Choroid plexus epithelial cell (primary cell): ENCODE data around the gene QRFP.

Experiments used
- DNase-seq: peaks from one replicate; pipeline ENCODE4 v3.0.0-alpha.2; 2010; ENCODE audit warnings: low read depth
- H3K4me3 ChIP-seq: 2 replicates; pipeline ENCODE4 v1.5.1; 2011; ENCODE audit warnings: low read depth, mild to moderate bottlenecking, control low read depth, low read length, moderate library complexity
- TF ChIP-seq, protein P1 (sequence below): conservative IDR thresholded peaks from 2 replicates; pipeline ENCODE4 v1.5.1; 2011; ENCODE audit warnings: low read depth, mild to moderate bottlenecking, control low read depth, inconsistent platforms, low read length, moderate library complexity

The QRFP gene

DNA sequence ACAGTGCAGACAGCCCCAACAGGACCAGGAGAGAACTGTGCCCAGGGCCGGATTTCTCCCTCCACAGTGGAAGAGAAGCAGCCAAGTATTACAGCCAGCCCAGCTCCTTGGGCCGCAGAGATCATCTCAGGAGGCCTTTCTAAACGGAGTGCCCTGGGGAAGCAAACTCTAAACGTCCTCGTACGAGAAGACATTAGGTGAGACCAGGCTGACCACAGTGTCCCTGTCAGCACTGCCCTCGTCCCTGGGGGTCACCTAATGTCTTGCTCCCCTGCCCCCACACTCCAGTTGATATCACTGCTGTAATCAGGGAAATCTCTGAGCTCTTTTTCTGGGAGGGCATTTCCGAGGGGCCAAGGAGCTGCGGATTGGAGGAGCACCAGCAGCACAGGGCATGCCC is 6.5 kb downstream of the QRFP start:
- TF ChIP-seq, protein P1, sequence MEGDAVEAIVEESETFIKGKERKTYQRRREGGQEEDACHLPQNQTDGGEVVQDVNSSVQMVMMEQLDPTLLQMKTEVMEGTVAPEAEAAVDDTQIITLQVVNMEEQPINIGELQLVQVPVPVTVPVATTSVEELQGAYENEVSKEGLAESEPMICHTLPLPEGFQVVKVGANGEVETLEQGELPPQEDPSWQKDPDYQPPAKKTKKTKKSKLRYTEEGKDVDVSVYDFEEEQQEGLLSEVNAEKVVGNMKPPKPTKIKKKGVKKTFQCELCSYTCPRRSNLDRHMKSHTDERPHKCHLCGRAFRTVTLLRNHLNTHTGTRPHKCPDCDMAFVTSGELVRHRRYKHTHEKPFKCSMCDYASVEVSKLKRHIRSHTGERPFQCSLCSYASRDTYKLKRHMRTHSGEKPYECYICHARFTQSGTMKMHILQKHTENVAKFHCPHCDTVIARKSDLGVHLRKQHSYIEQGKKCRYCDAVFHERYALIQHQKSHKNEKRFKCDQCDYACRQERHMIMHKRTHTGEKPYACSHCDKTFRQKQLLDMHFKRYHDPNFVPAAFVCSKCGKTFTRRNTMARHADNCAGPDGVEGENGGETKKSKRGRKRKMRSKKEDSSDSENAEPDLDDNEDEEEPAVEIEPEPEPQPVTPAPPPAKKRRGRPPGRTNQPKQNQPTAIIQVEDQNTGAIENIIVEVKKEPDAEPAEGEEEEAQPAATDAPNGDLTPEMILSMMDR, result no peak
- DNase-seq, result no peak
- no peak overlapping the region for H3K4me3 ChIP-seq

DNA sequence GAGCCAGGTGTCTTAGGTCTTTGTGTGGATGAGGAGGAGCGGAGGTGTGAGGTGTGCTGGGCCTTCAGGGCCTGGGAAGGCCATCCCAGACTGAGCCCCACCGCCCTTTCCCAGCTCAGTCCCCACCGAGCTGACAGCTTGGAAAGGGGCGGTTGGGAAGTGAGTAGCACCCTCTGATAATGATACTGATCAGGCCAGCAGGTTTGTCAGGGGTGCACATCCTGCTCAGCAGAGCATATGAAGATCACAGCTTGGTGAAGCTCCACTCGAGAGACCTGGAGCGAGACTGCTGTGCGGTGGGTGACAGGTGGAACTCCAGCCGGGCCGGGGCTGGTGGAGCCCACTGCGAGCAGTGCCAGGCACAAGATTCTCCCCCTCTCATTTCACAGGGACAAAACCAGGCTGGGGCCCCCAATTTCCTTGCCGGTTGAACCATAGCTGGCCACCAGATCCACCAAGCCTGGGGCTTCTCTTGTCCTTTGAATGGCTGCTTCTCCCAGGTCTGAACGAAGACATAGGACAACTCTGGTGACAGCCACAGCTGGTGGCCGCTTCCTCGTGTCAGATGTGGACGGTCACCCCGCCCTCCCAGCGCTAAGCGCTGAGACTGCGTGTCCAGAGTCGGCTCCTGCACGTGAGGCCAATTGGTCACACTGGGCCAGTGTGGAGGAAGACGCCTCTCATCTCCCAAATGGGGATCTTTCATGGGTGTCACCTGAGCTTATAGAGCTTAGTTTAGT is 8.3 kb downstream of the QRFP start:
- H3K4me3 ChIP-seq, result no peak overlapping the region
- TF ChIP-seq, protein P1, result no peak
- no peak for DNase-seq

DNA sequence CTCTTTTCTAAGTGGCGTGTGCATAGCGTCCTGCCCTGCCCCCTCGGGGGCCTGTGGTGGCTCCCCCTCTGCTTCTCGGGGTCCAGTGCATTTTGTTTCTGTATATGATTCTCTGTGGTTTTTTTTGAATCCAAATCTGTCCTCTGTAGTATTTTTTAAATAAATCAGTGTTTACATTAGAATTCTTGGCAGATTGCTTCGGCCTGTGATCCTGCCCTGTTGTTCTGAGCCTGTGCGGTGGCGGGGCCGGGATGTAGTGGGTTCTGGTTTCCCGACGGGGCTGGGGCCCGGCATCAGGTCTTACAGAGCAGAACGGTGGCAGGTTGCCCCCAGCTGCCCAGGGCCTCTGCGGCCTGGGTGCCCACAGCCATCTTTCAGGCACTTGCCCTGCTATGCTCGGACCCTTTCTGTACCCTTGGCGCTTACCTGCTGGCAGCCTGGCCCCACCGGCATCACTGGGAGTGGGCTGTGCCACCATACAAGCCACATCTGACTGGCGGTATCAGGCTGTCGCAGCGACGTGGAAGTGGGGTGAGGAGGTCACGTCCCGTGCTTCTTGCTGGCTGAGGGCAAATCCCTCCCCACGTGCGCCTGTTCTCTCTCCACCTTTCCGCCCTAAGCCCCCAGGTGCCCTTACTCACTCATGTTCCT is 9.0 kb downstream of the QRFP start:
- no peak overlapping the region for H3K4me3 ChIP-seq
- TF ChIP-seq, protein P1, result no peak
- DNase-seq, result peak; percentile 33

DNA sequence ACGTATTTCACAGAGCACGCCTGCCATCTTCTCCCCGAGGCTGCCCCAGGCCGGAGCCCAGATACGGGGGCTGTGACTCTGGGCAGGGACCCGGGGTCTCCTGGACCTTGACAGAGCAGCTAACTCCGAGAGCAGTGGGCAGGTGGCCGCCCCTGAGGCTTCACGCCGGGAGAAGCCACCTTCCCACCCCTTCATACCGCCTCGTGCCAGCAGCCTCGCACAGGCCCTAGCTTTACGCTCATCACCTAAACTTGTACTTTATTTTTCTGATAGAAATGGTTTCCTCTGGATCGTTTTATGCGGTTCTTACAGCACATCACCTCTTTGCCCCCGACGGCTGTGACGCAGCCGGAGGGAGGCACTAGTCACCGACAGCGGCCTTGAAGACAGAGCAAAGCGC is 9.6 kb downstream of the QRFP start:
- no peak overlapping the region for H3K4me3 ChIP-seq
- DNase-seq, result no peak
- TF ChIP-seq, protein P1, result no peak

DNA sequence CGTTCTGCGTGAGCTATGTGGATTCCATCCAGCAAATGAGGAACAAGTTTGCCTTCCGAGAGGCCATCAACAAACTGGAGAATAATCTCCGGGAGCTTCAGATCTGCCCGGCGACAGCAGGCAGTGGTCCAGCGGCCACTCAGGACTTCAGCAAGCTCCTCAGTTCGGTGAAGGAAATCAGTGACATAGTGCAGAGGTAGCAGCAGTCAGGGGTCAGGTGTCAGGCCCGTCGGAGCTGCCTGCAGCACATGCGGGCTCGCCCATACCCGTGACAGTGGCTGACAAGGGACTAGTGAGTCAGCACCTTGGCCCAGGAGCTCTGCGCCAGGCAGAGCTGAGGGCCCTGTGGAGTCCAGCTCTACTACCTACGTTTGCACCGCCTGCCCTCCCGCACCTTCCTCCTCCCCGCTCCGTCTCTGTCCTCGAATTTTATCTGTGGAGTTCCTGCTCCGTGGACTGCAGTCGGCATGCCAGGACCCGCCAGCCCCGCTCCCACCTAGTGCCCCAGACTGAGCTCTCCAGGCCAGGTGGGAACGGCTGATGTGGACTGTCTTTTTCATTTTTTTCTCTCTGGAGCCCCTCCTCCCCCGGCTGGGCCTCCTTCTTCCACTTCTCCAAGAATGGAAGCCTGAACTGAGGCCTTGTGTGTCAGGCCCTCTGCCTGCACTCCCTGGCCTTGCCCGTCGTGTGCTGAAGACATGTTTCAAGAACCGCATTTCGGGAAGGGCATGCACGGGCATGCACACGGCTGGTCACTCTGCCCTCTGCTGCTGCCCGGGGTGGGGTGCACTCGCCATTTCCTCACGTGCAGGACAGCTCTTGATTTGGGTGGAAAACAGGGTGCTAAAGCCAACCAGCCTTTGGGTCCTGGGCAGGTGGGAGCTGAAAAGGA is 10.9 kb downstream of the QRFP start:
- H3K4me3 ChIP-seq, result no peak overlapping the region
- no peak for DNase-seq
- TF ChIP-seq, protein P1, result no peak

DNA sequence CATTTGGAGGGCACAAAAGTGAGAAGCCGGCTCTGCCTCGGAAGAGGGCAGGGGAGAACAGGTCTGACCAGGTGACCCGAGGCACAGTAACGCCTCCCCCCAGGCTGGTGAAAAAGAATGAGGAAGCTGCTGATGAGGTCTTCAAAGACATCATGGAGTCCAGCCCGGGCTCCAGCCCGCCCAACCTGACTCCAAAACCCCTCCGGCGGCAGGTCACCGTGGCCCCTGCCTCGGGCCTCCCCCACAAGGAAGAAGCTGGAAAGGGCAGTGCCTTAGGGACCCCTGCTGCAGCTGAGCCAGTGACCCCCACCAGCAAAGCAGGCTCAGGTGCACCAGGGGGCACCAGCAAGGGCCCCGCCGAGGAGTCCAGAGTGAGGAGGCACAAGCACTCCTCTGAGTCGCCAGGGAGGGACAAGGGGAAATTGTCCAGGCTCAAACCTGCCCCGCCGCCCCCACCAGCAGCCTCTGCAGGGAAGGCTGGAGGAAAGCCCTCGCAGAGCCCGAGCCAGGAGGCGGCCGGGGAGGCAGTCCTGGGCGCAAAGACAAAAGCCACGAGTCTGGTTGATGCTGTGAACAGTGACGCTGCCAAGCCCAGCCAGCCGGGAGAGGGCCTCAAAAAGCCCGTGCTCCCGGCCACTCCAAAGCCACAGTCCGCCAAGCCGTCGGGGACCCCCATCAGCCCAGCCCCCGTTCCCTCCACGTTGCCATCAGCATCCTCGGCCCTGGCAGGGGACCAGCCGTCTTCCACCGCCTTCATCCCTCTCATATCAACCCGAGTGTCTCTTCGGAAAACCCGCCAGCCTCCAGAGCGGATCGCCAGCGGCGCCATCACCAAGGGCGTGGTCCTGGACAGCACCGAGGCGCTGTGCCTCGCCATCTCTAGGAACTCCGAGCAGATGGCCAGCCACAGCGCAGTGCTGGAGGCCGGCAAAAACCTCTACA is 11.8 kb downstream of the QRFP start:
- H3K4me3 ChIP-seq, result no peak overlapping the region
- TF ChIP-seq, protein P1, result no peak
- DNase-seq, result no peak
